HG02623 (cell line): ENCODE data around the gene LRIT1.

Experiments used
- ATAC-seq: cut with Tn5 transposase; IDR thresholded peaks from one replicate; pipeline ENCODE4 v1.9.1; 2021; ENCODE audit warnings: moderate library complexity; ENCODE audit not compliant: unreplicated experiment

The LRIT1 gene

DNA sequence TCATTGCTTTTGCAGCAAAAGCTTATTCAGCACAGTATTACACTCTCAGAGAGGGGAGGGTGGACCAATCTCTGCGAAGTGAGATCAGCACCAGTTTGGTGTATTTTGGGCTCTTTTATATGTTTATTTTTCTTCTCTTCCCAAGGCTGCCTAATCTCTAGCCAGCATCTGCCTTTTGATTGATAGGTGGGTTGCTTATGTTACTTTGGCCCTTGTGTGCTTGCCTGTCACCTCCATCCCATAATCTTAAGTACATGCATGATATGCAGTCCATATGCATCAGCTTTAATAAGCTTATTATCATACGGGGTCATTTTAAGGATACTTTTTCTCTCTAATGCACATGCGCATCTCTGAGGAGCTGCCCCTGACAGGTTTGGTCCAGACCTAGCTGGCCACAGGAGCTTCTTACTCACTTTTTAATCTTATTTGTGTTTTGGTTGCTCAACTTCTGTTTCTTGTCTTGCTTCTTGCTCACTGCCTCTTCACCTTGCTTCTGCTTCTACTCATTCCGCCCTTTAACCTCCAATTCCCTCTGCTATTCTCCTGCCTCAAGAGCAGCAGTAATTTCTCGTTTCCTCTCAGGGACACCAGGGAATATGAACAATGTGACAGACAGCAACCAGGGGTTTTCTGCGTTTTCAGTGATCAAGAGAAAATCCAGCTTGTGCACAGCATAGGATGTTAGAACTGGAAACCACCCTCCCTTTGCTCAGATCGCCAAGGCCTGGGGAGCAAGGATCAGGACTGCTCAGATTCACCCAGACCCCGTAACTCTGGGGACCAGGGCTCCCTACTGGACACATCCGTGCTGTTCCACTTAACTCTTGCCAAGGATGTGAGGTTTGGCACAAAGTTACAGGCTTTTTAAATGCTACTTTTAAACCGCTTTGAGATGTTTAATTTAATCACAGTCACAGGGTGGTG, 13.5 kb upstream of the LRIT1 start:
- no peak for ATAC-seq

DNA sequence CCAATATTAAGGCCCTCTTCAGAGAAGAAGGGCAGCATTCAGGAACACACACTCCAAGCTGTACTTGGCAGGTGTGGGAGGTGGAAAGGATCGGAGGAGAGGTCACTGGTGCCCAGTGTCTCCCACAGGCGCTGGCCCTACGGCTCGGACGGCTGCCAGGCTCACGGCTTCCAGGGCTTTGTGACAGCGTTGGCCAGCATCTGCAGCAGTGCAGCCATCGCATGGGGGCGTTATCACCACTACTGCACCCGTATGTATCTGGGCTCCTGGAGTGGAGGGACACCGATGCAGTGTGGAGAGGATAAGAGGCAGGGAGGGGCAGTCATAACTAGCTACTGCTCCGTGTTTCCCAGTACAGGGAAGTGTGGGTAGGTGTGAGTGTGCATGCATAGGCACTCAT, 7.4 kb upstream of the LRIT1 start:
- no peak for ATAC-seq

DNA sequence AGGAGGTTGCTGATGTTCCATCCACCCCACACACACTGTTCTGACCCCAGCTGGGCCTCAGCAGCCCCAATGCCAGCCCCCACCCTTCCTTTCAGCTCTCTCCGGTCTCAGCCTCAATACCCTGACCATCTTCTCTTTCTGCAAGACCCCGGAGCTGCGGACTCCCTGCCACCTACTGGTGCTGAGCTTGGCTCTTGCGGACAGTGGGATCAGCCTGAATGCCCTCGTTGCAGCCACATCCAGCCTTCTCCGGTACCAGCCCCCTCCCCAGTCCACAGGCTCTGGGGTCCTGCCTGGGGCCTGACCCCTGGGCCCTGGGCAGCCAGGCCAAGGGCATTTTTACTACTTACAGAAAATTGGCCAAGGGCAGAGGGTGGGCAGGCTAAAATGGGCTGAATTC, 6.2 kb upstream of the LRIT1 start:
- ATAC-seq, result no peak

DNA sequence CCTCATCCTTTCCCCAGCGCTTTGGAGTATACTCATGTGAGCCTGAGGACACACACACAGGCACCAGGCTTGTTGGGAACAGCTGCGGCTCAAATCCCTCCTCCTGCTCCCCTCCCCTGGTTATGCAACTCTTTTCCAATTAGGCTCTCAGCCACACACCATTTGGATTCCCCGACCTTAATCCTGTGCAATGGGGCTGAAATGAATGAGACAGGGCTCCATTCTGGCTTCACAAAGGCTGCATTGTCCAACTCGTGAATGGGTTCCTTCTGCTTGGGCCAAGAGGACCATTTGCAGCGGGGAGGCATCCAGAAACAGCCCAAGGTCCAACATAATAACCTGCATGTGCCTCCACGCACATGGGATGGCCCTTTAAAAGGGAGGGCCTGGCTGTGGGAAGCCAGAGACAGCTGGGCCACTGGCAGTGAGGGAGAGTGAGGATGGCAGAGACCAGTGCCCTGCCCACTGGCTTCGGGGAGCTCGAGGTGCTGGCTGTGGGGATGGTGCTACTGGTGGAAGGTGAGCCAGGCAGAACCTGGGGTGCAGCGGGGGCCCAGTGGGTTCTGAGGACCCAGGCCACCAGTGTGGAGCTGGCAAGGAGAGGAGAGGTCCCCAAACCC, 3.4 kb upstream of the LRIT1 start, which contains the start of gene RGR:
RGR (plus strand) TSS at position 403 of the 620 bp plus-strand sequence; CDS start at position 441, 38 bp downstream.
- no peak for ATAC-seq

DNA sequence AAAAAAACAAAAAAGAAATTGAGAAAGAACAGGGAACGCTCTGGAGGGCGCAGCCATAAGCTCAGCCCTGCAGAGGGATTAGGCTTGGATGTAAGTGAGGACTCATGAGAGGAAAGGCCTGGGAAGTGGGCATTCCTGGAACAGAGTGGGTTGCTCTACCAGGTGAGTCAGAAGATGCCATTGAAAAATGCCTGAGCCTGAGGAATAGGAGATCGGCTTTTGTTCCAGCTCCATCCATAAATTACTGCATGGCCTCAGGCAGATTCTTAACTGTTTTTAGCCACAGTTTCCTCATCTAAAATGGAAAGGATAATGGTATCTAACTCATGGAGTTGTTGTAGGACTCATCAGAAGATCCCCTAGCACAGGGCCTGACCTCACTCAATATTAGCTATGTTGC, 2.4 kb upstream of the LRIT1 start:
- ATAC-seq, result no peak

DNA sequence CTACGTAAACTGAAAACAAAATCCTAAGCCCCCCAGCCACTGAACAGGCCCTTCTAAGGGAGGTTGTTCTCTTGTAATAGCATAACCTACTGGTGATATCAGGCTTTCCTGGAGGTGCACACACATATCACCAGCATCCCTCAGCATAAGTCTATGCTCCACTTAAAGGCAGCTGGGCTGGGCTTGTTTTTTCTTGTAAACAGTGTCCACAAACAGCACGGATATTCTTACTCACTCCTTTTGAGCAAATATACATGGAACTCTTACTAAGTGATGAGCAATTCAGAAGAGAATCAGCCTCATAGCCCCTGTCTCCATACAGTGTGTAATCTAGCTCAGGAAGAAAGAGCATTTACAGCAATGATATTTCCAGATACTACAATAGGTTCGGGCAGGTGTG, 2.4 kb downstream of the LRIT1 start:
- ATAC-seq, result no peak

DNA sequence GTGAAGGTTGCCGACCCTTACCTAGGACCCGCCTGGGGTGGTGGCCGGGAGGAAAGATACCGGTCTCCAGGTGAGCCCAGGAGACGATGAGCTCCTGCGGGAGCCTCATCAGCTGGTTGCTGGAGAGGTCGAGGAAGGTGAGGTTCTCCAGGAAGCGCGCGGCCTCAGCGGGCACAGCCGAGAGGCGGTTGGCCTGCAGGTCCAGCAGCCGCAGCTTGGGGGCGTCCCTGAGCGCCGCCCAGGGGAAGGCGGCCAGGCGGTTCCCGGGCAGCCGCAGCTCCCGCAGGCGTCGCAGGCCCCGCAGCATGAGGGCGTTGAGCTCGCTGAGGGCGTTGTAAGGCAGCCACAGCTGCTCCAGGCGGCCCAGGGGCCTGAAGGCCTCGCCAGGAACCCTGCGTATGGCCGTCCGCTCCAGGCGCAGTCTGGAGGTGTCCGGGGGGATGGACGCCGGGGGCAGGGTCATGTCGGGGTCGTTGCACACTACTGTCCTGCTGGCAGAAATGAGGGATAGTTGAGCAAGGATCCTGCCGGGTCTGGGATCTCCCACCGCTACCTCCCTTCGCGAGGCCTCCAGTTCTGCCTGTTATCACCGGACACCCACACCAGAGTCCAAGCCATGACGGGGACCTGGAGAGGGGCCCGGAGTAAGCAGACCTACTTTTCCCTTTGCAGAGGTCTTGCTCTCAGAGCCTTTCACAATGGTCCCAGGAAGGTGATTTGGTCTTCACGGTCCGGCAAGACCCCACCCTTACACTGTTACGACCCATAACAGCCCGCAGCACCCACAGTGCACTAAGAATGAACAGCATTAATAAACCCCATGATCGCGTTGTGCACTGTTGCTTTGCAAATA, 3.9 kb downstream of the LRIT1 start:
- ATAC-seq, result no peak

DNA sequence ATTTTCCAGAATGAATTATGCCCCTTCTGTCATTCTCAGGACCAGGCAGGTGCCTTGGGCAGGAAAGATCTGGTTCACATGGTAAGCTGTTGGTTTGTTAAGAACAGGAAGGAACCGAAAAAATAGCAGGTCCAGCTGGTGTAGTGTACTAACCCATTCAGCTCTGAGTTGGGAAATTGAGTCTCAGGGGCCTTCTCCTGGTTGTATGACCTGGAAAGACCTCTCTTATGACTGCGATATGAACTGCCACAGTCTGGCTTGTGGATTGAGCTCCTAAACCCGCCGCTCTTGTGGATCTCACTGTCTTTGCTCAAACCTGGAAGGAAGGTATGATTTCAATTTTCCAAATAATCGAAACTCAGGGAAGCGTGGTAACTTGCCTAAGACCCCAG, 4.5 kb downstream of the LRIT1 start:
- no peak for ATAC-seq

DNA sequence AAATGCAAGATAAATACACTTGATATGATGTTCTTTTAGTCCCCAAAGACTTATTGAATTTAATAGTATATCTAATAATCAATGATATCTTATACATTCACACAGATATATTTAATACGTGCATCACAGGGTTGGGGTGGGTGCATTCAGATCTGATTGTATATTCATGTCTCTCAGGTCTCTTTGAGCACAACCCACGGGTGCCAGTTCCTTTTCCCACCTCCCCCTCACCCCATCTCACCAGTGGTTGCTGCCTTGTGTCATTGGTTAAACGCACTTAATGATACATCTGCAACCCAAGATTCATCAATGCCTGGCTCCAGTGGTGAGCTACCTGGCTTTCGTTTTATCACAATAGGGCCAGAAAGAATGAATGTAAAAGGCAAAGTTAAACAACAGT, 6.2 kb downstream of the LRIT1 start:
- no peak for ATAC-seq

DNA sequence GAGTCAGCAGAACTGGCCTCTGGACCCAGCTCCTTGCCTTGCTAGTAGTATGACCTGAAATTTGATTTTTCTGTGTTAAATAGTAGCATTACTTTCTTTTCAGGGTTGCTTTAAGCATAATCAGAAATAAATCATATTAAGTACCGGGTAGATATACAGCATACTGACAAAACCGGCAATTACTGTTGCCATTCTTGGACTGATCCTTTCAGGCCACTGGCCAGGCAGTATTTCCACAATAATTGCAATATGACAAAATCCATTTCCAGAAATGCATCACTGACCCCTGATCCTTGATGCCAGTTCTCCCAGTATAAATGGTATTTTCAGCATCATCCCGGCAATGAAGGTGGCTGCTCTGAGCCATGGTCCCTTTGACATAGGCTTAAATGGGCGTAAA, 6.9 kb downstream of the LRIT1 start:
- ATAC-seq, result no peak

DNA sequence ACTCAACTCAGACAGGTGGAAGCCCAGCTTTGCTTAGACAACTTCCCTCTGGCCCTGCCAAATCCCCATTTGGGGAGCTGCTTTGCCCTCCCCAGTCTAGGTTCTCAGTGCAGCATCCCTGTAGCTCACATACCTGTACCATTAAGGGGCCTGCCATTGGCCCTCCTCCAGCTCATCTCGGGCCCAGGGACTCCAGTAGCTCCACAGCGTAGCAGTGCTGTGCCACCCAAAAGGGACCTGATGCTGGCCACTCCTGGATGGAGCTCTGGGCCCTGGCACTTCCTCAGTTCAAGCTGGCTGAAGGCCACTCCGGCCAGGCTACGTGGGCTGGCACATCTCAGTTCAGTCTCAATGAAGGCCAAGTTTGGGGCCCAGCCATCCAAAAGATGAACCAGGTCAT, 7.4 kb downstream of the LRIT1 start:
- ATAC-seq, result no peak

DNA sequence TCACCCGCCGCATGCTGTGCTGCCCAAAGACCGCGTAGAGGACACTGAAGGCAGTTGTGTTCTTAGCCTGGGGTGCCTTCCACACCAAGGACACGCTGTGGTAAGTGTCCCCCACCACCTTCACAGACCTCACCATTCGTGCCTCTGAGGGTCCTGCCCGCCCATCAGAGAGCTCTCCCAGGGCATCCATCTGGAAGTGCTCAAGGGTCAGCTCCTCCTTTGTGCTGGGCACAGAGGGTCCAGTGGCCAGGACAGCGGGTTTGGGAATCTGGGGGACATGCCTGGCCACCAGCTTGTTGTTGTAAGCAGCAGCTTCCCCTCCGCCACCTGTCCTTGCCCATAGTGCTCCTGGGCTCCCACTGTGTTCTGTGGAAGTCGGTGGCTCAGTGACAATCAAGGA, 9.0 kb downstream of the LRIT1 start:
- ATAC-seq, result no peak

DNA sequence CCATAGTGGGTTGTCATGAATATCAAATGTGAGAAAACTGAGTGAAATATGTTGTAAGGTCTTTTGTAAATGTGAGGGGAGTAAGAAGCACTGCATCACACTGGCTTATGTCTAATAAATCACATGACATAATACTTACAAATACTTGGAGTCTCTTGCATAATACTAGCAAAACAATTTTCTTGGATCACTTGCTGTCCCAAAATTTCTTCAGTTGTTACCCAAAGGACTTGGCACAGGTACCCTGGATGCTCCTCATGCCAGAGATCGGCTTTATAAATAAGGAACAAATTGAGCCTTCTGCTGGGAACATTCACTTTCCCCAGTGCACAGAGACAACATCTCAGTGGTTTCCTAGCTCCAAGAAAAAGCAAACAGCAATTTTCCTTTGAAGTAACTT, 11.0 kb downstream of the LRIT1 start:
- no peak for ATAC-seq

DNA sequence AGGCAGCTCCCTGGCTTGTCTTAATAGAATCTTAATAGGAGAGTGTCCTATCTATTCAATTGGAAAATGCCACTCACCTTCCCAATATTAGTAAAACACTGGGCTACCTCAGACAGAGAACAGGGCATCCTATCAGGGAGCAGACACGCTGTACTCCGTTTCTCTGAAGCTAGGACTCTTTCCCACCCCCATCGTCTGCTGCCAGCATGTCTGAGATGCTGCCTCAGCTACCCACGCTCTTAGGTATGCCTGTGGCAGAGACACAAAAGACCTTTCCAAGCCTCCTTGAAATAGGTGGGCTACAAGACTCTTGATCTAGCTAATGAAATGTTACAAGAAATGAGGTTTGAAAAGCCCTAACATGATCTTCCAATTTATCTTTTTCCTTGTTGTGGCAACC, 13.5 kb downstream of the LRIT1 start:
- no peak for ATAC-seq

DNA sequence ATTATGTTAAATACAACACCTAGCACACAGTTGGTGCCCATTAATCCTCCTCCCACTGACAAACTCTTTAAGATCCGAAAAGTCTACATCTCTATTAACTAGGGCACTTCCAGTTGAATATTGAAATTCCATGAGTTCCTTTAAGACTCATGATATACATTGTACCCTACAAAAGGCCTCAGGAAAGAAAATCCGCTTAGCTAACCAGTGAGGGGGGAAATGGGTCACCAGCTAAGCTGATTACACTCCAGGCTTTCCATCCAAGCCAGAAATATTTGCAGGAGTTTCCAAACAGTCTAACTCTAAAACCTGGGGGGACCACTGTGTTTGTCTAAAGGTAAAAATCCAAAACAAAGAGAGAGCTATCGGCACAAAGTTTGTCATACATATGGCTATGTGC, 14.7 kb downstream of the LRIT1 start:
- ATAC-seq, result no peak

DNA sequence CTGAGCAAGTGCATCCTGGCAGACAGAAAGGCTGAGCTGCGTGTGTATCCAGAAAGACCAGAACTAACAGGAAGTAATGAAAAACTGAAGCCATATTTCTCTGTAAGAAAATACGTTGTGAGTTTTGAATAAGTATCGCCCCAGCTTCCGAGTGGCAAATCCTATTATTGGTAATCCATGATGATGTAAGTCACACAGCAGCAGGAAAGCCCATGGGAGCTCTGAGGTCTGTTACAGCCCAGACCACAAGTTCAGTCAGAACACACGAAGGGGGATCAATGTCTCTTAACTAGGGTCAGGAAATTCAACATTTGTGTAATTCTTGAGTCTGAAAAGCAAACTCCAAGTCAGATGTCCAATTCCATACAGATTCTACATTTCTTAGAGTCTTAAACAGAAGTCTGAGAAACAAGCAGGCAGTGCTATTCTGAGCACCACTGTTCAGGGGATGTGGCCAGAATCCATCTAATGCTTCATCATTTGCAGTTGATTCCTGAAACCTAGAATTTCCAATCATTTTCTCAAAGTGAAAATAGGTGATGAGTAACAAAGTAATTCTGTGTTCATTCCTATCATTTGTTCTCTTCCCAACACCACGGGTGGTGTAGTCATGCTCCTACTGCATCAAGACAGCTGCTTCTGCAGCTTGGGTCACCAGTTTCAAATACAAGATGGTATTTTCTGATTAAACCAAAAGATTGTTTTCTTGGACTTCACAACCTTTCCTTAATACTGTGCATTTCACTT, 15.7 kb downstream of the LRIT1 start, which contains the start of gene LRIT2:
LRIT2 (minus strand) TSS at position 118 of the 747 bp plus-strand sequence; CDS start at position 94, 24 bp downstream.
- no peak for ATAC-seq

DNA sequence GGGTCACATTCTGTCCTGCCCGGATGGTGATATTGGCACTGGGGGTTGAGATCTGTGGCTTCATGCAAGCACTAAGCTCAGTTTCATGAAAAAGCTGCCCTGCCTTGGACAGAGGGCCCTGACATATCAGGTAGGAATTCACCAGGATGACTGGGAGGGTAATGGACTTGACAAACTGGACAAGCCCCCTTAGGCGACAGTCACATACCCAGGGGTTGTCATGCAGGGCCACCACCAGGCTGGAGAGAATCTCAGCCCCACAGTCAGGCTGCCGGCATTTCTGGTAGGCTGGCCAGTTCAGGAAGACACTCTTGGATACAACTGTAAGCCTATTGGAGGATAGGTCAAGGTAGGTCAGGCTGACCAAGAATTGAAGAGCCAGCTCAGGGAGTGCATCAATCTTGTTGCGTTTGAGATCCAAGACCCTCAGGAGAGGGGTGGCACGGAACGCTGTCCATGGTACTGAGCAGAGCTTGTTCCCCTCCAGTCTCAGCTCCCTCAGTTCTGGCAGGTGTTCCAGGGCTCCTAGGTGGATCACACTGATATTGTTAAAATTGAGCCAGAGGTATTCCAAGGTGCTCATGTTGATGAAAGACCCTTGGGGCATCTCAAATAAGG, 16.8 kb downstream of the LRIT1 start:
- ATAC-seq, result no peak

DNA sequence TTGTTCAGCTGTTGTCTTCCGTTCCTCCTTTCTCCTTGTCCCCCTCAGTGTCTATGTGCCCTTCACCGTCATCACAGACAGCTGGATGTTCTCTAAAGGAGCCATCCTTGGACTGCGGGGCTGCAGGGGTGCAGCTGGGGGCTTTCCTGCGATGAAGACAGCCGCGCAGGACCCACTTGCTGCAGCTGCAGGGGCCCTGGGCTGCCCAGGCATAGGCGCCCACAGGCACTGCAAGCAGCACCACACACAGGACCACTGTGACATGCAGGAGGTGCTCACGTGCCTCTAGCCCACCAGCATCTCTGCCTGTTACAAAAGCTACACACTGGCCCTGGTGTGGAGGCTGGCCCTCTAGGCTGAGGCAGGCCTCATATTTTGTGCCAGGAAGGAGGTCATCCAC, 19.4 kb downstream of the LRIT1 start:
- ATAC-seq, result no peak

DNA sequence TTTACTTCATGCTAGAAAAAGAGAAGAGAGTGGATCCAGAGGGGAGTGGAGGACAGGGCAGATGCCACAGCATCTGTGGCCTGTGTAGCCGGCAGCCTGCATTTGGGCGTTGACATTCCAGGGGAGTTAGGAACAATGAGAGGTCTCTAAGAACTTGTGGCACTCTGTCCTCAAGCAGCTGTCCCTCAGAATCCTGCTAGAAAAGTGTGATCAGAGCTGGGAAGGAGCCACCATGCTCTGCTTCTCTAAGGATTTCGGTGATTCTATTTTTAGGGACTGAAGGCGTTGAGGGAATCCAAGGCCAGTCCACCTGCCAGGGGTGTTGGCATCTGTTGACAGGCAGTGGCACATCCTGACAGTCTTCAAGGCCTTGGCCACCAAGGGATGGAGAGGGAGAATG, 23.6 kb downstream of the LRIT1 start:
- ATAC-seq, result no peak

DNA sequence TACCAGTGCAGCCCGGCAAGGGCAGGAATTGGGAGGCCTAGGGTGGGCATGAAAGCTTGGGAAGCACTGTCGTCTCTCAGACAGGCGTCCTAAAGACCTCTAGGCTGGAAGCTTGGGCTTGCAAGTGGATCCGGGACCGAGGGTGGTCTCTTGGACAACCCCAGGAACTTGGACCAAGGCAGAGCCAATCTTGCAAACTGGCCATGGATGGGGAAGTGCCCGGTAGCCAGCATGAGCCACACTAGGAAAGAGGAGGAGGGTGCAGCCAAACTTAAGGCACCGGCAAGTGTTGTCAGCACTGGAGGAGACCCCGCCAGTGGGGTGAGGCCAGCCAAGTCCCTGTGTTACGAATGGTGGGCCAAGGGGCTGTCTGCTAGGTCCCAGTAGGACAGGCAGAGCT, 24.5 kb downstream of the LRIT1 start:
- ATAC-seq, result no peak
